Suppressor macrophage treated with lipopolysaccharide for 4 hours (primary cell): ENCODE results near the gene SLAMF6.
A peak's percentile ranks its signal among the peaks of the same experiment; 100 is the strongest.

ENCODE experiments used
- DNase-seq: peaks from one replicate; pipeline ENCODE4 v3.0.0-alpha.2; 2020

Gene SLAMF6

DNA sequence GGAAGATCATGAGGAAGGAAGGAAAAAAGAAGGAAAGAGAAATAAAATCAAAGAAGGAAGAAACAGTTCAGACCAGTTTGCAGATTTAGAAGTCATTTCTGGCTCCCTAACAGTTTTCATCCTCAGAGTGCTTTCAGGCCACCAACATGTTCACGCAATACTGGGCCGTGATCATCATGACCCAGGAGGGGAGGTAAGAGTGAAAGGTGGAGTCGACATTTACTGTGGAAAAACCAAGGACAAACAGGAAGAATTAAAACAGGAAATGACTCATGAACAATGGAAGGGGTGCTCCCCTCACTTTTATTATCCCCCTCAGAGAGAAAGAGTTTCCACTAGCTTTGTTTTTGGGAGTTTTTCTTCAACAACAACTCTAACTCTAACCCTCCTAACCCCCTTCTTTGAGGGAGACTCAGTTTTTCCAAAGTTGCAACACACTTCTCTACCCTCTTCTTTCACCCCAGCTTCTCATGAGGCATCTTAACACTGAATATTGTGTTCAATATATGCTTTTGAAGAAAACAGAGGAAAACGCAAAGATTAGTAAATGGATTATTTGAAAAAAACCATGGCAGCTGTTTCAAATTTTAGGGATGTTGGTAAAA, 62.3 kb downstream of the SLAMF6 start:
- DNase-seq = no peak

DNA sequence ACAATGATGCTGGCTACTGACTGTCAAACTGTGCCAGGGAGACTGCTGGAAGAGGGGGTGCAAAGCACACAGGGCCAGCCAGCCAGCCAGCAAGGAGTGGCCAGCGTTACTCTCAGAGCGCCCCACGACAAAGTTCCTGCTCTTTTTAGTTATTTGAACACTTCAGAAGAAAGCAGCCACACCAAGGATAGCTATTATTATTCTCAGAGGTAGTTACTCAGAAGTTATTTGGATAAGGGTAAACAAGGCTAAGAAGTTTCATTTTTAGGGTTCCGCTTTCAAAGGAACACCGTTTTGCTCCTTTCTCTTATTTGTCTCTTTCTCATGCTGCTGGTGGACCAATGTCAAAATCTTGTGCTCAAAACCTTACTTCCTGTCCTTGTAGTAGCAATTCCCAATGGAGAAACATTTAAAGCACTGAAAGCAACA, 62.8 kb downstream of the SLAMF6 start:
- no peak for DNase-seq

DNA sequence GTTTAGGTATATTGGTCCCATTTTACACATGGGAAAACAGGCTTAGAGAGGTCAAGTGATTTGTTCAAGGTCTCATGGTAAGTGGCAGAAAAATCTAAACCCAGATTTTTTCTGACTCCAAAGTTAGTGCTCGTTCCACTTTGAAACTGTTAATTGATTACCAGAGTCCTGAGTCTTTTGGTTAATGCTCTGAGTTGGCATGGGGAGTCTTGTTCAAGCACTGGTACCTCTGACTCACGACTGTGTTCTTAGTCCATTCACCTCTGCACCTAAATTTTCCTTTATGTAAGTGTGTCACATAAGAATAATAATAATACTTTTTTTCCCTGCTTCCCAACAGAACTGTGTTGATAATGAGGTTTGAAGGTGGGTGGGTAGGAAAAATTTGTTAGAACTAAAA, 63.4 kb downstream of the SLAMF6 start:
- DNase-seq = no peak

DNA sequence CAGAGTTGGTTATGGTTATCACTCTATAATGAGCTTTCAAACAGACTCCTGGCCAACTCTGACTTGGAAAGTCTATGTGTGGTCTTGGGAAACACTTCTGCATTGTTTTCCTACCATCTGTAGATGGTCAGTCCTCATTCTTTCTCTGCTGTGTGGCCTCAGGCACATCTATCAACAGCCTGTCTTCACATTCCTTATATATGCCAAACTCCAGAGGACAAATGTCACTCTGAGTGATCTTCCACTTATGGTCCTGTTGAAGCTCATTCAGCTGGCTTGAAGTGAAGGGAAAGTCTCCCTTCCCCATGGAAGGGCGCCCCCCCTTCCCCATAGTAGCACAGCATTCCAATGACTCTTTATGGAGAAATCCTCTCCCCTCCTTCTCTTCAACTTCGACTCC, 64.0 kb downstream of the SLAMF6 start:
- DNase-seq = no peak

DNA sequence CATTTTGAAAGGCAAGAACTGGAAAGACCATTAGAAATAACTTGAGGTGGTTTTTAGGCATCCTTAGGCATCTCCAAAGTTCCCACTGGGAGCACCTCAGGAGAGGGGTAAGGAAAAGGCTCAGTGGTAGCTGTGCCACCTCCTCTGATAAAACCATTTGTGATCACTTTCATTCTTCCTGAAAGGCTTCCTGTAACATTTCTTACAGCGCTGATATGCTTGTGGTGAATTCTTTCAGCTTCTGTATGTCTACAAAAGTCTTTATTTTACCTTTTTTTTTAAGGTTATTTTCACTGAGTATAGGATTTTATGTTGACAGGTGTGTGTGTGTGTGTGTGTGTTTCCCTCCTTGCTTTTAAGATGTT, 67.9 kb downstream of the SLAMF6 start:
- no peak for DNase-seq

DNA sequence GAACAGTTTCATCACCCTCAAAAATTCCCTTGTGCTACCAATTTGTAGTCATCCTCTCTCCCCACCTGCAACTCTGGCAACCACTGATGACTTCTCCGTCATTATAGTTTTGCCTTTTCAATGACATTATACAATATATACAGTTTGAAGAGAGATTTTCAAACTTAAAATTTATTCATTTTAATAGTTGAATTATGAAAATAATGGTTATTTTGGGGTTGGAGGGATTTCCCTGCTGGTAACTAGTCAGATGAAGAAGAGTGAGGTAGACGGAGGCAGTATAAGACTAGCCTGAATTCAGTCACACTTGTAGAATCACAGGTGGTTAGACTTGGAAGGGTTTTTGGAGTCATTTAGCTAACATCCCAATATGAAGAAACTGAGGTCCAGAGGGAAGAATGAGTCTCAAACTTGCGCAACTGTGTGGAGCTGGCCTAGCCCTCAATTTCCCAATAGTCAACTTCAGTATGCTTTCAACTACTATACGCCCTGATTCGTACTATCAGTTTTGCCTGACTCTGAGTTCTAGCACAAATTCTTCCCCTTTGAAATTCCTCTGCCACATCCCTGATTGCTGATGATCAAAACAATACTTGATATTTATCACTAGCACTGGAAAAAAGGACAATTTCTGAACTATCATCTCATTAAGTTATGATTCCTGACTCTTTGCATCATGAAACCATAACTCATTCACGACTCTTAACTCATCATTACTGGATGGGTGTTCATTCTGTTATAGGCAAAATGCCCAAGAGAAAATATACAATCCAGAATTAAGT, 68.5 kb downstream of the SLAMF6 start:
- DNase-seq = no peak

DNA sequence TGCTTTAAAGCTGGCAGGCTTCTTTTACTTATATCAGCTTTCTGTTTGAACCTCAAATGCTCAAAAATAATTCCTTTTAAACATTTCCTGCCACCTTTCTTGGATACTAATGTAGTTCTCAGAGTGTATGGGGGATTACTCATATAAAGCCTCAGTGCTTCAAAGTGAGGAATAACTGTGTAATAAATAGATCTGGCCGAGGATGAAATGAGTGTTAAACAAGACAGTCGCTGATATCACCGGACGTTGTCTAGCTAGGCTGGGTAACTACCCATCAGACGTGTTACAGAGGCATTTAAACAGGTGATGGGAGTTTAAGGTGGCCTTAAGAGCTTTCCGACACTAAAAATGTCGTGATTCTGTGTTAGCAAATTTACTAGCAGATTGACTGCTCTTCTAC, 69.6 kb downstream of the SLAMF6 start:
- DNase-seq = no peak

DNA sequence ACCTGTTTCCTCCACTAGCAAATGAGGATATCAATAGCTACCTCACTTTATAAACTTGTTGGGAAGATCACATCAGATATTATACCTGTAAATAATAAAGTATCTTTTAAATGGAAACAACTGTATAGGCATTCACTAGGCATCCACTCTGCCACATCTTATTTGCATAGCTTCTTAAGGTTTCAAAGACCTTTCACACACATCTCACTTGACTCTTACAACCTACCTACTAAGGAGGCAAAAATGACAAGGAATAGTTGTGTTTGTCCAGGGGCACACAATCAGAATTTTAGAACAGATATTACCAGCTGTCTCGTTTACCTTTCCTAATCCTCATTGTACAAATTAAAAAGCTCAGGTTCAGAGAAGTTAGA, 71.2 kb downstream of the SLAMF6 start:
- no peak for DNase-seq

DNA sequence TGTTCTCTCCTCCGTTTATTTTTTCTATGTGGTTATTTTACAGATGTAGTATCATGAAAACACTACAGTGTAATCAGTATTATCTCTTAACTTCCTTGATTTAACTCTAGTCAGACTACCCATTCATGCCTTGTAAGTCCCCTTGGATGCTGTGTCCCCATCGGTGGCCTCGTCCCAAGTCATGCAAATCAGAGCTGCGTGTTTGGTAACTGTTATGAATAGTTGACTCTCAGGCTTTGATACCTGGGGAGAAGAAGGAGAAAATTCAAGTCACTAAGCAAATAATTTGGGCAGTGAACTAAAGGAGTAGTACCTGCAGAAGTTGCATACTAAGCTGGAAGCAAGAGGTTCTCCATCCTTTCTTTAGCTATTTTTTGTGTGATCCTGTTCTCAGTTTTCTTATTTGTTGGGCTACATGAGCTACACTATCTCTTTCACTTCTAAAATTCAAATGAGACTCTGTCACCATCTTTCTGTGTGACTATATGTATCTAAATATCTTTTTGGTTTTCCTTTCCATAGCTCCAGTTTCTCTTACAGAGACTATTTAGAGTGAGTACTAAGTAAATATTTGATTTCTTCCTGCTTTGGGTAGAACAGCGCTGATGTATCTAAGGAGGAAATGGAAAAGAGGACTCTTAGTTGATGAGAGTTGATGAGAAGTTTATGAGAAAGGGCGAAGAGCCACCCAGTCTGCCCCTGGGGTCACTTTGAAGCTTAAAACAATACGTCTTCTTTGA, 71.8 kb downstream of the SLAMF6 start:
- DNase-seq = no peak

DNA sequence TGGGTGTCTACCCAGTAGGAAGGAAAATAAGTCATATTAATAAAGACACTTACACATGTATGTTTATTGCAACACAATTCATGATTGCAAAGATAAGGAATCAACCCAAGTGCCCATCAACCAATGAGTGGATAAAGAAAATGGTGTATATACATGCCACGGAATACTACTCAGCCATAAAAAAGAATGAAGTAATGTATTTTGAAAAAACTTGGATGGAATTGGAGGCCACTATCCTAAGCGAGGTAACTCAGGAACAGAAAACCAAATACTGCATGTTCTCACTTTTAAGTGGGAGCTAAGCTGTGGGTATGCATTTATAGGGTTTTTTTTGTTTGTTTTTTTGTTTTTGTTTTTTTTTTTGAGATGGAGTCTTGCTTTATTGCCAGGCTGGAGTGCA, 73.6 kb downstream of the SLAMF6 start:
- DNase-seq = no peak

DNA sequence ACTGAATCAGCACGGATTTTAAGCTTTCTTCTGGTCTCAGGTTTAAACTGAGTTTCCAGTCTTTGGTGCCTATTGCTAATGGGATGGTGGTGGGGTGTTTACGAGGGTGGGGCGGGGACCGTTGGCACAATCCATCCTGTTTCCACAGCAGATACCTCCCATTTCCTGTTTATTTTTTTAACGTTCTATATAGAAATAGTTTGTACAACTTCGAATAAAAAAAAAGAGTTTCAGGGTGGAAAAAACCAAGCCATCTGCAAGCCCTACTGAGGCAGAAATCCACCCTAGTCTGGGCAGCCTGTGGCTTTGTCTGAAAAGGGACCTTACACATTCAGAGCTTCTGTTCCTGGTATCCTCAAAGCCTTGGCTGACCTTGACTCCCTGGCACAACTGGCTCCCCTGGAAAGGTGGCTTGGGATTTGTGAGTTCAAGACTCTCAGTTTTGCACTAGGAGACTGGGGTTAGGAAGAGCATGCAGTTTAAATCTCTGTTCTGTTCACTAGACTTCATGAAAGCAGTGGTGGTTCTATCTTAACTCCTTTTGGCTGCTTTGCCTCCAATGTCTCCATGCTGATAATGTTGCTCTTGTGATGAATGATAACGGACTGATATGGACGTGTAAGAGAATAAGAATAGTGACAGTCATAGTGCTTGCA, 76.0 kb downstream of the SLAMF6 start:
- DNase-seq = no peak

DNA sequence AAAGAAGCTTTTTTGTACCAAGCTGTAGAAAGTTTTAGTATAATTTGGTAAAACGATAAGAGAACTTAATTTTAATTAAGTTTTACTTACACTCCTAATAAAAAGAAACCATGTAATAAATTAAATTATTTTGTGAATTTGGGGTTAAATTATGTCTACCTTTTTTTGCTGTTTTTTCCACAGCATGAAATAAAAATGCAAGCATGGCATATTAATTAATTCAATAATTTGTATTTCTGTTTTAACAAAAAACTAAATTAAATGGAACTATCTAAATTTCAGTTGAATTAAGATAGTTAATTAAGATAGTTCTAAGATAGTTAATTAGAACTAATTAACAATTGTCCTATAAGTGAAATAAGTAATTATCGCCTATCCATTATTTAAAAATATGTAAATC, 83.3 kb downstream of the SLAMF6 start:
- no peak for DNase-seq

DNA sequence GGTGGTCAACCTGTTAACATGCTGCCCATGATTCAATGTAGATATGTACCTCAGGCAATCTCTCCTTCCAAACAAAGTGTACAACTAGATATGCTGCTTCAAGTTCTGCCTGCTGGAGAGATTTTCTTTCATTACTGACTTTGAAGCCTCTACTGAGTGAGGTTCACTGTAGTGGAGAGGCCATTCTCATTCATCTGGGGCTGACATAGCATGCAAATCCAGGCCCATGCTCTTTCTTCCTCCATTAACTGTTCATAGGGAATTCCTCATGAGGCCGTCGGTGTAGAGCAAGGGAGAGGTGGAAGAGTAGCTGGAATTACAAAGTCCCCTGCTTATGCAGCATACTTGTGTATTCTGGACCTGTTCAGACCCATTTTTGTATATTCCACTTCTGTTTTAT, 84.1 kb downstream of the SLAMF6 start:
- DNase-seq = no peak

DNA sequence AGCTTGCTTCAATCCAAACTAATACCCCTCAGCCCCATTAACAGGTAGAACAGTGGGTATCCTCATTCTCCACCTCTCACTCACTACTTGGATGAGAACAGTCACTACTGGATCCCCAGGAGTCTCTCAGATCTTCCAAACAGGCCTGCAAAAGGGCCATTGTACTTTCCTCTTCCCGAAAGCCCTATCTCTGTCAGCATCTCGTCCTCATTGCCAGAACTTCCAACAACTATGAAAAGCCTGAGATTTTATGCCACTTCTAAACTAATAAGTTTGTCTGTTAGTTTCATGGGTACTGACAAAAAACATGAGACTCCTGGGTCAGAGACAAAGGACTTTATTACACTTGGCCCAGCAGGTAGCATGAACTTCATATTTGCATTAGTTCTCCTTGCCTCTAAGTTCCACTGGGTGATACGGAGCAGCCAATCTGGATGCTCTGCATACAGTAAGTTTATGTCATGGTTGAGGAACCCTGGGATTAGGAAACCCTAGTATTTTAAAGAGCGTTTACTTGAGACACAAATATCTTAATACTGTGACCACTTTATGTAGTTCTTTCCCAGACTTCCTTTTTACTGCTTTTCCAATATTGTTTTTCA, 84.6 kb downstream of the SLAMF6 start:
- no peak for DNase-seq

DNA sequence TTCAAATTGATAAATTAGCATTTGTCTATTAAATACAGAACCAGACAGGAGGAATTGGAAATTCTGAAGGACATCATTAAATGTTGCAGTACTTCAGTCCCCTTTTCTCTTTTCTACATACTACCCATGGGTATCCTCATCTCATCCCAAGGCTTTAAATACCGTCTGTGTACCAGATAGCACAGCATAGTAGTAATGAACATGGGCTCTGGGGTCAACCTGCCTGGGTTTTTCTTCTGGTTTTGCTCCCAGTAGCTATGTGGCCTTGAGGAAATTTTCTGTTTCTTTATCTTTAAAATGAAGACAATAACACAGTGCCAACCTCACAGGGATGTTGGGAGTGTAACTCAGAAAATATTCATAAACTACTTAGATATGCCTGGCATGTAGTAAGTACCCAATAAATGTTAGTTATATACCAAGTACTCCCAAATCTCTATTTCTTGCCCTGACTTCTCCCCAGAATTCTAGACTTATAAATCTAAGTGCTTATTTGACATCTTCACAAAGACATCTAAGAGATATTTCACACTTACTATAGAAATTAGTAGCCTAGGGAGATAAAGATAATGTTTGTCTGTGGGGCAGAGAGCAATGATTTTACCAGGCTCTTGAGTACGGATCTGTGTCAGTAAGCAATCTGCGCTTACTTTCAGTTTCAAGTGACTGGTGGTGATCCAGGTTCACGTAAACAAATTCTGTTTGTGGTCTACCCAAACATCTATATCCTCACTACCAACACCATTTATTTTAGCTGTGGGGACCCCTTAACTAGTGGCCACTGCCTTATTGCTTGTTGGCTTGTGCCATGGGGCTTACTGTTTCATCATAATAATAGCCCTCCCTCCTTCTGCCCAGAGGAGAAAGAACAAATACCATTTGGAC, 85.4 kb downstream of the SLAMF6 start:
- peak; percentile 56 for DNase-seq

DNA sequence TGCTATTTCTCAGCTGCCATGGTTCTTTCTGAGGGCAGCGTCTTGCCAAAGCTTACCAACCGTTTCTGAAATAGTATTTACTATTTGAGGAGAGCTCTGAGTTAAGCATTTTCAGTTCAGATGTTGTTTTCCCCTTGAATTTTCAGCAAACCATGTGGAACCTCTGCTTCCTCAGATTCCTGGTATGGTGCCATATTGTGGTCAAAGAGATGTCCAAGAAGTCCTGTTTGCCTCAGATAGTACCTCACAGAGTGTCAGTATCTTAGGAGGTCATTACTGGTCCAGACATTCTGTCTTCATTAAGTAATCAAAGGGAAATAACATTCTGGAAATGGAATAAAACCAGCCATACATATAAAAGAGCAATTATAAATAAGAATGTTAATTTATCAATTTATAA, 86.1 kb downstream of the SLAMF6 start:
- DNase-seq = no peak
